HG03045 (cell line): ENCODE results near the gene PTGES3L.

Experiments
- ATAC-seq: cut with Tn5 transposase; IDR thresholded peaks from one replicate; pipeline ENCODE4 v1.9.1; 2021; ENCODE audit warnings: mild to moderate bottlenecking, moderate library complexity; ENCODE audit not compliant: unreplicated experiment

The PTGES3L gene

DNA sequence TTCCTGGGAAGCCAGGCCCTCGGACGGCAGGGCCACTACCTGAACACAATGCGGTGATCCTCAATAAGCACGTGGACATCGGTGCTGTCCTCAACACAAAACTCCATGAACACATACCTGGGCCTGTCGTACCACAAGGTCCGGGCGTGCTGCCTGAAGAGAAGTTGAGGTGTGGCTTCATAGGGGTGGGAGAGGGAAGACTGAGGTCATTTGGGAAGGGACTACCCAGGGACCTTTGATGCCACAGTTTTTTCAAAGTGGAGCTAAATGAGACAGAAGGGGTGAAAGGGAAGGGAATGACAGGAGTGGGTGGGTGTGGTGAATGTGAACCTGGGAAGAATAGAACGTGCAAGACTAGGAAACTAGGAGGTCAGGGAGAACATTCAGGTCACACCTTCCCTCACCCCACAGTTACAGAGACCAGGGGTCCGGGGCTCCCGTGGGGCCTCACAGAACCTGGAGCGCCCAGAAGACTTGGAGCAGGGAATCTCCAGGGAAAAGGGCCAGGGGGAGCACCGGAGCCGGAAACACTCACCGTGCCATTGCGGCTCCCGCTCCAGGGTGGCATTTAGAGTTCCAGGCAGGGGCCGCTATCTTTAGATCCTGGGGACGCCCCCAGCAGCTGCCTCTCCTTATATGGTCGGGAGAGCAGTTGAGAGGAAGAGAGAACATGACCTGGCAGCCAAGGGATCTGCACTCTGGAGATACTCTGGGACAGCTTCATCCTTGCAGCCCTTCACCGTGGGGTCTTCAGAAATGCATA, at the start of gene PTGES3L:
TSS of gene PTGES3L (minus strand) at position 570 of the 763 bp plus-strand sequence. CDS start at position 543, 27 bp downstream.
- ATAC-seq: no peak

- no peak for ATAC-seq
These were observed 48.5 kb upstream of the PTGES3L start for GRCh38 chr17:43028221-43028861.

DNA sequence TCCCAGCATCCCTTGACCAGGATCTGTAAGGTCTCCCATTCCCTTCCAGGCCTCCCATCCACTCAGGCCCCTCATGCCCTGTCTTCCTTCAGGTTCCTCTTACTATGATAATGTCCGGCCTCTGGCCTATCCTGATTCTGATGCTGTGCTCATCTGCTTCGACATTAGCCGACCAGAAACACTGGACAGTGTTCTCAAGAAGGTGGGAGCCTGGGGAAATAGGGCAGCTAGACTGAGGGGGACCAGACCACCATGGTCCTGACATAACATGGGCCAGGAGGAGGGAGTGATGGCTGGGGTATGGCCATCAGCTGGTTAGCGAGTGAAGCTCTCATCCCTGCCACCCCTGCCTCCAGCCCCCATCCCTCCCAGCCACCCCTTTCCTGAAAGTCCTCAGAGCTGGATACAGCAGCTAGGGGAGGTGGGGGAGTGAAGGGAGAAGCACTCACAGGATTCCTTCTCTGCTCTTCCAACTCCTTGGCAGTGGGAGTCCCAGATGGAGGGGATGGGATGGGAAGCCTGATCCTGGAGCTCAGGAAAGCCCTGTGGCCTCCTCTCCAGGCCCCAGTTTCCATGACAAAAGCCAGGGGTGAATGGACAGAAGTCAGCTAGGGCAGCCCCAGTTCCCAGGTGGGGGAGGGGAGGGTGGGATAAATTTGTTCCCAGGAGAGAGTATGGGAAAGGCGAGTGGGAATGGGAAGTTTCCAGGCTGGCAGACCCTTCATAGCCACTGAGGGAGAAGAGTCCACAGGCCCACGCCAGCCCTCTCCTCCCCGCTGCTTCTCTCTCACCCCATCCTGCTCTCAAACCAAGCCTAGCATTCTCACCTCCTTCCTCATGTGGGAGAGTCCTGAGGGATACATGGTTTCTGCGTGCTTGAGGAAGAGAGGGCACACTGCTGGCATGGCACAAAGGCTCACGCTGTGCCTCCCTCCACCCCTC, 47.5 kb upstream of the PTGES3L start:
- no peak for ATAC-seq

GRCh38 chr17:43026595-43026994, 46.7 kb upstream of the PTGES3L start:
- no peak for ATAC-seq

DNA sequence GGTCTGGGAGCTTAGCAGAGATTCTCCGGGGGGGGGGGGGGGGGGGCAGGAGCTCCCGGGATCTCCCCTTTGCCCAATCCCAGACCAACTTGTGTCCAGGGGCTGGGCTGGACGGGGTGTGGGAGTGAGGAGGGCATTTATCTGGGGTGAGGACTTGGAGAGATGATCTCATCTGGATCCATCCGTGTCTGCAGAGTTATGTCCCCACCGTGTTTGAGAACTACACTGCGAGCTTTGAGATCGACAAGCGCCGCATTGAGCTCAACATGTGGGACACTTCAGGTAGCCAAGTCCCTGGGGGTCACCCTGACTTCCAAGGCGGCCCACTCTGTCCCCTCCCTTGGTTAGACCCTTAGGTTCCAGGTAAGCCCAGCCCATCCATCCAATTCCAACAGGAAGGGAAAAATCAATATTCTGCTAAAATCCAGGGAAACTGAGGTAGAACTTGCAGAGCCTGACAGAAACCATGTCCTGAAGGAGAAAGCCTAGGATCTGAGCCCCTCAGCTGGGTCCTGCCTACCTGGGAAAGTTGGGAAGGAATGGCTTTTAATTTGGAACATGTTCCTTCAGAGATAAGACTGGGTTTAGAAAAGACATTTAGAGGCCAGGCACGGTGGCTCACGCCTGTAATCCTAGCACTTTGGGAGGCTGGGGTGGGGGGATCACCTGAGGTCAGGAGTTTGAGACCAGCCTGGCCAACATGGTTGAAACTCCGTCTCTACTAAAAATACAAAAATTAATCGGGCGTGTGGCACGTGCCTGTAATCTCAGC, 46.1 kb upstream of the PTGES3L start:
- ATAC-seq: no peak

DNA sequence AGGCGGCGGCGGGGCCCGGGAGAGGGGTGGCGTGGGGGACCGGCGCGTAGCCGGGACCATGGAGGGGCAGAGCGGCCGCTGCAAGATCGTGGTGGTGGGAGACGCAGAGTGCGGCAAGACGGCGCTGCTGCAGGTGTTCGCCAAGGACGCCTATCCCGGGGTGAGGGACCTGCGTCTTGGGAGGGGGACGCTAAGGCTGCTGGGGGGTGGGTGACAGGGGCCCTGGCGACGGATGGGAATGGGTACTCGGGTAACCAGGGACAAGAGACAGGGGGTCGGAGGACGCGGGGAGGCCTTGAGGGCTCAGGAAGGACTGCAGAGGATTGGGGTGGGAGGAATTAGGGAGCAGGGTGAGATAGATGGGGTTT, 45.4 kb upstream of the PTGES3L start:
- ATAC-seq: no peak

DNA sequence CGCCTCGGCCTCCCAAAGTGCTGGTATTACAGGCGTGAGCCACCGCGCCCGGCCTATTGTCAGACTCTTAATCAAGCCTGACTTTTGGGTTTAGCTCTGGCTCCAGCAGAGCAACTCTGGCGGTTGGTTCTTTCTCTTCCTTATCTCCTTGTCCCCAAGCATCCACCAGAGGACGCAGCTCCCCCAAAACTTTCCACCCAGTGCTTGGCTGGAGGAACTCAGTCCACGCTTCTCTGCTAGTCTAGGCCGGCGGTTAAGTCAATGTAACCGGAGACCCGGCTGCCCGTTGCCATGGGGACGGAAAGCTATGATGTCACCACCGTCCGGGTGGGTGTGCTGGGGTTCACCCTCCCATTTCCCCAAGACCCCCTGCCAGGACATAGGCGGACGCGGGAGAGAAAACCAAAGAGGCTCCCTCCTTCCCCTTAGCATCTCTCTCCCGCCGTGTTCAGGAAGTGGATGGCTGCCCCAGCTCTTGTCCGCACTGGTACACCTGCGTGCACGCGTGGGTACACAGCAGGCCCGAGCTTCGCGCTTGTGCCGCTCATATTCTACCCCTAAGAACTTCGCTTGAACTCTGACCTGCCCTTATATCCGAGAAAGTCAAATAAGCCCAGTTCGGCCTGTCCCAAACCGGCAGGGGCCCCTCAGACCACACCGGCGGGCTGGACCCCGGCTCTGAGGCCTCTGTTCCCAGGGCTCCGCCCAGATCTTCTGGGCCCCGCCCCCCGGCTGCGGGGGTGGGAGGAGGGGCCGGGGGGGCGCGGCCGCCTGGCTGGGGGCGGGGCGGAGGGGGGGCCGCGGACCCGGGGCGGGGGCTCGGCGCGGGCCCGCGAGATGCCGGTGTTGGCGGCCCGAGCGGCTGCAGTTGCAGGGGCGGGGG, 44.8 kb upstream of the PTGES3L start, which contains the start of gene RND2:
TSS of gene RND2 (plus strand) at position 825 of the 883 bp plus-strand sequence. CDS start 117 bp downstream, outside the sequence.
- ATAC-seq: no peak

DNA sequence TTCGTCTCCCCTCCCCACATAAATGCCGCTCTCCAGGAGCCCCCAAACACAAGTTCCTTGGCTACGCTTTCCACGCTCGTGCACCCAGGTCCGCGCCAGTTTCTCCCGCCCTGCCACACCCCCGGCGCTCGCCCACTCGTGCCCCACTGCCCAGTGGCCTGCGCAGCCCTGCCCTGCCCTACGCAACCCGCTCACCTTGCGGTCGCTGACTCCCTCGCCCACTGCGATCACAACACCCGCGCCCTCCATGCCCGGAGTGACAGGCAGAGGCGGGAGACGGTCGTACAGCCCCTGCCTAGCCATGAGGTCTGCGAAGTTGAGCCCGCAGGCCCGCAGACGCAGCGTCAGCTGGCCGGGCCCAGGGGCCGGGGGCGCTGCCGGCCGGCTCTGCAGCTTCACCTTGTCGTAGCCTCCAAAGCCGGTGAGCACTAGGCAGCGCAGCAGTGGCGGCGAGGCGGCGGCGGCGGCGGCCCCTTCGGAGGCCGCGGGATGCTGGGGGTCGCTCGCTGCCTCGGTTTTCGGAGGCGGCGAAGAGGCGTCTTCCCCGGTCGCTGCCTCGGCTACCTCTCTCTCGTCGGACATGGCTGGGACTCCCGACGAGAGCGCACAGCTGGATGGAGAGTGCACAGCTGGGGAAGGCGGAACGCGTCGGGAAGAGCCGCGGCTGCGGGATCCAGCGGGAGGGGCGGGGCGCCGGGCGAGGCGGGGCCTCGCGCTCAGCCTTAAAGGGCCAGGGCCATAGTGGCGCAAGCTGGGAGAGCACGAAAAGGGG, 42.0 kb upstream of the PTGES3L start, which contains the start of gene VAT1:
TSS of gene VAT1 (minus strand) at position 645 of the 772 bp plus-strand sequence. CDS start at position 582, 63 bp downstream.
- ATAC-seq: peak; percentile 42

GRCh38 chr17:43020789-43021740, 41.2 kb upstream of the PTGES3L start:
- no peak for ATAC-seq

DNA sequence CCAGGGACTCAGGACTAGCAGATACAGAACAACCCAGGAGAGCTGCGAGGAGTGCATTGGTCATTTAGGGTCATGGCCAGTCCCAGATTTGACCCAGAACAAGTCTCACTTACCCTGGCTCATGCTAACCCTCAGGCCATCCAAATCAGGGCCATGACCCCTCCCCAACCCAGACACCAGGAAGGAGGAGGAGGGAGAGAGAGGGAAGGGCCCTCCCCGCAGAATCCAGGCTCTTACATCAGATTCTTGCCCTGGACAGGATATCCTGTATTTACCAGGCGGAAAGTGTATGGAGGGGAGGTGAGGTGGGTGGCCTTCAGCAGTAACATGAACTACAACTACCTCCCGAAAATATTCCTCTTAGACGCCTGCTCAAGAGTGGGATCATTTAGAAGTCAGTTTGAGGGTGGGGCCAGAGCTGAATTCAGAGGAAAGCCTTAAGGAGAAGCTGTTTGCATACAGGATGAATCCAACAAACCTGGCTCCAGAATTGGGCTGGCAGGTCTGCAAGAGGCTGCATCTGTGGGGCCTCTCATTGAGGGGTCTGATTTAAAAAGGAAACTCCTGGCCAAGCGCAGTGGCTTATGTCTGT, 40.2 kb upstream of the PTGES3L start:
- no peak for ATAC-seq

- ATAC-seq: no peak
These were observed 39.5 kb upstream of the PTGES3L start for GRCh38 chr17:43019418-43019817.

DNA sequence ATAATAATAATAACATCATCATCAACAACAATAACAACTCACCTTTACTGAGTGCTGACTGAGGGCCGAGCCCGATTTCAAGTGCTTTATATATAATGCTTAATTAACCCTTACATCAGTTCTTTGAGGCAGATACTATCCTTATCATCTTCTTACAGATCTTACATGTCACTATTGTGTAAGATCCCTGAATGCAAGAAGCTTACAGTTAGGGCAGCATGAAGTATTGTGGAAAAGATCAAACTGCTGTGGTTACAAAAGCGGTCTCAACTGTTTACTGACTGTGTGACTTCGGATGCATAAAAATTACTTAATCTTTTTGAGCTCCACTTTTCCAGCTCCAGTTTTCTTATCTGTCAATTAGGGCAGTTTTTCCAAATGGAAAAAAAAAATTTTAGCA, 39.1 kb upstream of the PTGES3L start:
- ATAC-seq: no peak

DNA sequence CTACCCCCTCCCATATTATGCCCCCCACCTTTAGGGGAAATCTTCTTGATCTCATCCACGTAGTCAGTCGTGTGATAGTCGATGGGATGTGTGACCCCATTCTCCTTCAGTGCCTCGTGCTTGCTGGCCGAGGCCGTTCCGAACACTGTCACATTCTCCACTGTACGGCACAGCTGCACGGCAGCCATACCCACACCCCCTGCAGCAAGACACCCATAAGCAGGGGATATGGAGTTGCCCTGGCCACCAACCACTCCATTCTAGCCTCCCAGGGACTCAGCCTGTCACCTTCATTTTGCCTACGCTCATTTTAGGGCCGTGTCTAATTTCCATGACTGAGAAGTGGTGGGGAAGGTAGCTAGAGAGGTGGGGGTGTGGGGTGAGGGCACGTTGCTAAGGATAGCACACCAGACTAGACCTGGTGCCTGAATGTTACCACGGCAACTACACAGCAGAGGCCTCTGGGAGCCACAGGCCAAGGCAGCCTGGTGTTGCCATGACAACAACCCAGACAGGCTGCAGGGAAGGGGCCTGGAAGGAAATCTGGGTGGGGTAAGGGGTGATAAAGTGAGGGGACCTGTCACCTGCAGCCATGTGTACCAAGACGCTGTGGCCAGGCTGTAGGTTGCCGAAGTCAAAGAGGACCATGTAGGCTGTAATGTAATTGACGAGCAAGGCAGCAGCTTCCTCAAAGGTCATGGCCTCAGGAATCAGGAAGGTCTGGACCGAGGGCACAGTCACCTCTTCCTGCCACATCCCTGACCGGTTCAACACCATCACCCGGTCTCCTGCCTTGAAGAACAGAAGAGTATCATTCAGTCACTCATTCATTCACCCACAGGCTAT, 38.4 kb upstream of the PTGES3L start:
- no peak for ATAC-seq

- ATAC-seq: no peak
These were observed 36.3 kb upstream of the PTGES3L start for GRCh38 chr17:43016216-43016615.

DNA sequence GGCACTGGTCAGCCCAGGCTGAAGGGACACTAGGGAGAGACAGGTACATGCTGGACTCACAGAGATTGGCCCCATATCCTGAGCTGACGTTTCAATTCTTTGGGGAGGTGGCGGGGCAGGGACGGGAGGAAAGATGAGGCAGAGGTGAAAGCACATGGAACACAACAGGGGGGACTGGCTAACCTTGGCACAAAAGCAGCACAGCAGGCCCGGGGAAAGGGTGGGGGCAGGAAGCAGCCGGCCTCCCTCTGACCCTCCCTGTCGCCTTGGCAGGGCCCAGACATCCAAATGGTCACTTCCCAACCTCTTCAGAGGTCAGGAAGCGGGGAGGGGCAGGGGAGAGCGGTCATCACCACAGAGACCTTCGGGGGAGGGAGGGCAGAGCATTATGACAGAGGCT, 35.7 kb upstream of the PTGES3L start:
- no peak for ATAC-seq
